GM23338 (cell line): ENCODE data around the gene PLEKHG4B. TPM values are rescaled to one million over a fixed set of nuclear protein-coding genes. Genes with fewer than 3 reads are reported as not detected.

ENCODE experiments used
- ATAC-seq: fragments of 200-7000 bp; cut with Tn5 transposase; 3 replicates; pipeline ENCODE4 v1.9.1; 2020
- DNase-seq: peaks from one replicate; pipeline ENCODE4 v3.0.0-alpha.2; 2015; ENCODE audit warnings: low spot score
- H2AFZ ChIP-seq: fragments of 200-600 bp; sonication (generic); 2 replicates; pipeline ENCODE4 v1.8.0; 2016; ENCODE audit warnings: antibody characterized with exemption, mild to moderate bottlenecking, moderate library complexity
- H3F3A ChIP-seq: fragments of 200-600 bp; sonication (generic); replicated peaks from 2 replicates; pipeline ENCODE4 v1.8.0; 2017; ENCODE audit warnings: antibody characterized with exemption, mixed run types, low read depth
- H3K27ac ChIP-seq: fragments of 200-600 bp; sonication (generic); 2 replicates; pipeline ENCODE4 v1.6.1; 2016; ENCODE audit warnings: low read depth
- H3K27me3 ChIP-seq: fragments of 200-600 bp; sonication (generic); 2 replicates; pipeline ENCODE4 v1.8.0; 2016; ENCODE audit warnings: mild to moderate bottlenecking, mixed run types, moderate library complexity; ENCODE audit not compliant: insufficient read depth
- H3K36me3 ChIP-seq: fragments of 200-600 bp; sonication (generic); 2 replicates; pipeline ENCODE4 v1.8.0; 2016; ENCODE audit warnings: mild to moderate bottlenecking; ENCODE audit not compliant: insufficient read depth
- H3K4me1 ChIP-seq: fragments of 200-600 bp; sonication (generic); 2 replicates; pipeline ENCODE4 v1.8.0; 2016; ENCODE audit warnings: mild to moderate bottlenecking, moderate library complexity; ENCODE audit not compliant: insufficient read depth
- H3K4me2 ChIP-seq: fragments of 200-600 bp; sonication (generic); 2 replicates; pipeline ENCODE4 v1.7.1; 2017; ENCODE audit warnings: mixed run types
- H3K4me3 ChIP-seq: fragments of 200-600 bp; sonication (generic); 2 replicates; pipeline ENCODE4 v1.6.1; 2016; ENCODE audit warnings: mixed run types
- H3K79me2 ChIP-seq: fragments of 200-600 bp; sonication (generic); replicated peaks from 2 replicates; pipeline ENCODE4 v1.8.0; 2017; ENCODE audit warnings: mild to moderate bottlenecking; ENCODE audit not compliant: insufficient read depth
- H3K9me2 ChIP-seq: fragments of 200-600 bp; sonication (generic); 2 replicates; pipeline ENCODE4 v1.8.0; 2017; ENCODE audit not compliant: insufficient read depth
- H4K20me1 ChIP-seq: fragments of 200-600 bp; sonication (generic); replicated peaks from 2 replicates; pipeline ENCODE4 v1.8.0; 2017; ENCODE audit warnings: mild to moderate bottlenecking; ENCODE audit not compliant: insufficient read depth
- H3K27ac Mint-ChIP-seq: 2 replicates; pipeline ENCODE4 v1.8.0; 2020; ENCODE audit warnings: inconsistent platforms, mild to moderate bottlenecking, moderate library complexity, mixed read lengths
- H3K27me3 Mint-ChIP-seq: 3 replicates; pipeline ENCODE4 v1.8.0; 2022; ENCODE audit warnings: low read depth, mild to moderate bottlenecking, moderate library complexity, mixed read lengths, inconsistent platforms; ENCODE audit not compliant: insufficient read depth, poor library complexity
- H3K36me3 Mint-ChIP-seq: 3 replicates; pipeline ENCODE4 v1.8.0; 2021; ENCODE audit warnings: low read depth, mild to moderate bottlenecking, inconsistent platforms, moderate library complexity, mixed read lengths
- H3K4me1 Mint-ChIP-seq: 3 replicates; pipeline ENCODE4 v1.8.0; 2020; ENCODE audit warnings: mild to moderate bottlenecking, inconsistent platforms, mixed read lengths
- H3K4me3 Mint-ChIP-seq: 3 replicates; pipeline ENCODE4 v1.8.0; 2021; ENCODE audit warnings: moderate library complexity, mild to moderate bottlenecking, inconsistent platforms, mixed read lengths
- H3K9me3 Mint-ChIP-seq: 3 replicates; pipeline ENCODE4 v1.8.0; 2020; ENCODE audit warnings: moderate library complexity, mild to moderate bottlenecking, inconsistent platforms, mixed read lengths
- EZH2 ChIP-seq: fragments of 200-600 bp; sonication (generic); IDR thresholded peaks from one replicate; pipeline ENCODE4 v1.8.0; 2017; ENCODE audit warnings: antibody characterized with exemption, mild to moderate bottlenecking, low read depth; ENCODE audit not compliant: unreplicated experiment
- JUNB ChIP-seq: IDR thresholded peaks from one replicate; pipeline ENCODE4 v1.6.1; 2016; ENCODE audit warnings: antibody characterized with exemption; ENCODE audit not compliant: unreplicated experiment
- POLR2AphosphoS5 ChIP-seq: IDR thresholded peaks from 2 replicates; pipeline ENCODE4 v1.6.1; 2016; ENCODE audit warnings: antibody characterized with exemption, low read depth
- ZNF114 ChIP-seq: fragments of 250-450 bp; sonication (Bioruptor Pico); IDR thresholded peaks from 2 replicates; pipeline ENCODE4 v1.5.0; 2020; ENCODE audit warnings: mild to moderate bottlenecking, moderate library complexity
- polyA plus RNA-seq: library from polyadenylated mRNA; unstranded; fragments of >200 nt; fragmentation: Nextera tagmentation; extraction: Ambion mirVana; gene quantifications from 2 replicates; pipeline ENCODE4 v1.2.1, GENCODE V29; 2016
- total RNA-seq: library from RNA; depleted of rRNA; stranded (reverse); fragments of >200 nt; shearing (Covaris generic); gene quantifications from 2 replicates; pipeline ENCODE4 v1.2.3, GENCODE V29; 2014
- TF ChIP-seq, protein P1 (sequence below): IDR thresholded peaks from one replicate; pipeline ENCODE4 v1.6.1; 2018; ENCODE audit warnings: antibody characterized with exemption; ENCODE audit not compliant: unreplicated experiment
- TF ChIP-seq, protein P2 (sequence below): fragments of 250-450 bp; sonication (Bioruptor Pico); IDR thresholded peaks from 2 replicates; pipeline ENCODE4 v1.5.0; 2020; ENCODE audit warnings: mild to moderate bottlenecking, moderate library complexity

PLEKHG4B gene
- total and polyA plus RNA-seq, 2 experiments from 2014 or later, result 33.5 to 54.8 TPM

DNA sequence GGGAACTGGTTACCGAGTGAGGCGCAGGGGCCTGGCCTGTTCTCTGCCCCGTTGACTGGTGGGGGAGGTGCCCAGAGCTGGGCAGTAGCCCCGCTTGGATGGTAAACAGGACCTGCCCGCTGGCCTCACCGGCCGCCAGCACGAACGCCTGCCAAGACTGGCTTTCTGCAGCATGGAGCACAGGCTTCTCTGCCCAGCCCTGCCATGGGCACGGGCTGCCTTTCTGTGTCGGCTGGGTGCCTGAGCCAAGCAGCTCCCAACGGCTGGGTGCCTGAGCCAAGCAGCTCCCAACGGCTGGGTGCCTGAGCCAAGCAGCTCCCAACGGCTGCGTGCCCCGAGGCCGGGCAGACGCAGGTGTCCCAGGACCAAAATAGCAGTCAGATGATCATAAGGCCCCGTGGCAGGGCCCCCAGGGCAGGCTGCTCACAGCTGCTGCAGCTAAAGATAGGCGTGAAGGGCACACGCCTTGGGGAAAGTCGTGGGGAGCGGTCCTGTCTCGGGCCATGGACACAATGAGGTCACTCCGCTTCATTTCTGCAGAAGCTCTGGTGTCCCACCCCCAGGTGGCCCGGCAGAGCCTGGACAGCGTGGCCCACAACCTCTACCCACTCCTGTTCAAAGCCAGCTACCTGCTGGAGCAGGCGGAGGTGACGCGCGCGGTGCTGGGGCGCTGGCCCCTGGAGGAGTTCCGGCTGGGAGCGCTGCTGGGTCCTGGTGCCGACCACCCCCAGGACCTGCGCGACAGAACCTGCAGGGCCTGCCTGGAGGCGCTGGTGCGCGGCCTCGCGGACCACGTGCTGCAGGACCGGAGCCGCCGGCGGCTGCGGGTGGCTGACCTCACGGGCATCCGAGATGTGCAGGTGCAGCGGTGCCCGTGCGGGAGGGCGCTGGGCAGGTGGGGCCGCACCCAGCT, 99.3 kb downstream of the PLEKHG4B start, which contains the start of gene LRRC14B:
TSS of gene LRRC14B (plus strand) at position 460 of the 913 bp plus-strand sequence. CDS start at position 504, 44 bp downstream.
- peaks cover 16% of the 10 kb centered on the region; the same call in 2 of the 3 replicates for H3K4me1 Mint-ChIP-seq
- Histone ChIP-seq H4K20me1 (no peaks in the 10 kb centered on the region), H2AFZ (no peak within 1 kb of the TSS), H3K4me2 (no peak within 1 kb of the TSS), H3F3A (0 out of 2 replicates have a peak, but pooled peaks cover 2% of the 10 kb centered on the region), H3K9me2 (no peaks in the 10 kb centered on the region), H3K4me3 (no peak within 1 kb of the TSS), H3K27me3 (no peaks in the 10 kb centered on the region), H3K79me2 (no peaks in the 10 kb centered on the region), H3K27ac (no peak within 1 kb of the TSS), H3K36me3 (no peaks in the 10 kb centered on the region), H3K4me1 (no peaks in the 10 kb centered on the region; the same call in 1 of the 2 replicates)
- no peak within 1 kb of the TSS for H3K4me3 Mint-ChIP-seq
- H3K27me3 Mint-ChIP-seq, result peaks cover 14% of the 10 kb centered on the region
- ATAC-seq (peak; percentile 8), DNase-seq (no peak)
- H3K27ac Mint-ChIP-seq, result no peak within 1 kb of the TSS
- H3K36me3 Mint-ChIP-seq, result no peaks in the 10 kb centered on the region
- H3K9me3 Mint-ChIP-seq, result no peaks in the 10 kb centered on the region
- no peak for TF ChIP-seq POLR2AphosphoS5

DNA sequence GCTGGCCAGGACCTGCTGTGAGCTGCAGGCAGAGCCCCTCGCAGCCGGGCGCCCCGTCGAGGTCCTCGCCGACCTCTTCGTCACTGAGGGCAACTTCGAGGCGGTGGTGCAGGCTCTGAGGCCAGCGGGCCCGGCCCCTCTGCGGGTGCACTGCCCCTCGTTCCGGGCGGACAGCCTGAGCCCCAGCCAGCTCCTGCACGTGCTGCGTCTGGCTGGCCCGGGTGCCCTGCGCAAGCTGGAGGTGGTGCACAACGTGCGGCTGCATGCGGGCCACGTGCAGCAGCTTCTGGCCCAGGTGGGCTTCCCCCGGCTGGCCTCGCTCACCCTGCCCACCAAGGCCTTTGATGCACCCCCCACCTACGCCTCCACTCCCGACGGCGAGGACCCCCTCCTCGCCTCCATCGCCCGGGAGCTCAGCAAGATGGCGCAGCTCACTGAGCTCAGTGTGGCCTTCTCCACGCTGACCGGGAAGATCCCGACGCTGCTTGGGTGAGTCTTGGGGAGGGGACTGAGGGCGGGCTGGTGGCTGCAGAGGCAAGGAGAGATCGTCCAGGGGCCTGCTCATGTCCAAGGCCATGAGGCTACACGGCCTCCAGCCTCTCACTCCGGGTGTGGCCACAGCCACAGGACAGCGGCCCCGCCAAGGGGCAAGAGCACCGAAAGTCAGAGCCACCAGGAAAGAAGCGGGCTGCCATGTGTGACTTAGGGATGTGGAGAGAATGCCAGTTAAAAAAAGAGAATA, 100.2 kb downstream of the PLEKHG4B start:
- Histone ChIP-seq H3K4me1 (no peaks in the 10 kb centered on the region; the same call in 1 of the 2 replicates), H3K4me3 (no peak overlapping the region), H2AFZ (no peak overlapping the region), H3K9me2 (no peaks in the 10 kb centered on the region), H3K27me3 (no peaks in the 10 kb centered on the region), H4K20me1 (no peaks in the 10 kb centered on the region), H3K79me2 (no peaks in the 10 kb centered on the region), H3F3A (0 out of 2 replicates have a peak, but pooled peaks cover 2% of the 10 kb centered on the region), H3K4me2 (no peak overlapping the region), H3K27ac (no peak overlapping the region), H3K36me3 (no peaks in the 10 kb centered on the region)
- peaks cover 14% of the 10 kb centered on the region for H3K27me3 Mint-ChIP-seq
- no peak for DNase-seq
- H3K27ac Mint-ChIP-seq, result no peak overlapping the region
- H3K4me3 Mint-ChIP-seq, result no peak overlapping the region
- H3K9me3 Mint-ChIP-seq, result no peaks in the 10 kb centered on the region
- H3K36me3 Mint-ChIP-seq, result no peaks in the 10 kb centered on the region
- ATAC-seq, result no peak
- peaks cover 16% of the 10 kb centered on the region; the same call in 2 of the 3 replicates for H3K4me1 Mint-ChIP-seq
- TF ChIP-seq, protein P1, sequence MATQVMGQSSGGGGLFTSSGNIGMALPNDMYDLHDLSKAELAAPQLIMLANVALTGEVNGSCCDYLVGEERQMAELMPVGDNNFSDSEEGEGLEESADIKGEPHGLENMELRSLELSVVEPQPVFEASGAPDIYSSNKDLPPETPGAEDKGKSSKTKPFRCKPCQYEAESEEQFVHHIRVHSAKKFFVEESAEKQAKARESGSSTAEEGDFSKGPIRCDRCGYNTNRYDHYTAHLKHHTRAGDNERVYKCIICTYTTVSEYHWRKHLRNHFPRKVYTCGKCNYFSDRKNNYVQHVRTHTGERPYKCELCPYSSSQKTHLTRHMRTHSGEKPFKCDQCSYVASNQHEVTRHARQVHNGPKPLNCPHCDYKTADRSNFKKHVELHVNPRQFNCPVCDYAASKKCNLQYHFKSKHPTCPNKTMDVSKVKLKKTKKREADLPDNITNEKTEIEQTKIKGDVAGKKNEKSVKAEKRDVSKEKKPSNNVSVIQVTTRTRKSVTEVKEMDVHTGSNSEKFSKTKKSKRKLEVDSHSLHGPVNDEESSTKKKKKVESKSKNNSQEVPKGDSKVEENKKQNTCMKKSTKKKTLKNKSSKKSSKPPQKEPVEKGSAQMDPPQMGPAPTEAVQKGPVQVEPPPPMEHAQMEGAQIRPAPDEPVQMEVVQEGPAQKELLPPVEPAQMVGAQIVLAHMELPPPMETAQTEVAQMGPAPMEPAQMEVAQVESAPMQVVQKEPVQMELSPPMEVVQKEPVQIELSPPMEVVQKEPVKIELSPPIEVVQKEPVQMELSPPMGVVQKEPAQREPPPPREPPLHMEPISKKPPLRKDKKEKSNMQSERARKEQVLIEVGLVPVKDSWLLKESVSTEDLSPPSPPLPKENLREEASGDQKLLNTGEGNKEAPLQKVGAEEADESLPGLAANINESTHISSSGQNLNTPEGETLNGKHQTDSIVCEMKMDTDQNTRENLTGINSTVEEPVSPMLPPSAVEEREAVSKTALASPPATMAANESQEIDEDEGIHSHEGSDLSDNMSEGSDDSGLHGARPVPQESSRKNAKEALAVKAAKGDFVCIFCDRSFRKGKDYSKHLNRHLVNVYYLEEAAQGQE, result no peak
- TF ChIP-seq, protein P2, sequence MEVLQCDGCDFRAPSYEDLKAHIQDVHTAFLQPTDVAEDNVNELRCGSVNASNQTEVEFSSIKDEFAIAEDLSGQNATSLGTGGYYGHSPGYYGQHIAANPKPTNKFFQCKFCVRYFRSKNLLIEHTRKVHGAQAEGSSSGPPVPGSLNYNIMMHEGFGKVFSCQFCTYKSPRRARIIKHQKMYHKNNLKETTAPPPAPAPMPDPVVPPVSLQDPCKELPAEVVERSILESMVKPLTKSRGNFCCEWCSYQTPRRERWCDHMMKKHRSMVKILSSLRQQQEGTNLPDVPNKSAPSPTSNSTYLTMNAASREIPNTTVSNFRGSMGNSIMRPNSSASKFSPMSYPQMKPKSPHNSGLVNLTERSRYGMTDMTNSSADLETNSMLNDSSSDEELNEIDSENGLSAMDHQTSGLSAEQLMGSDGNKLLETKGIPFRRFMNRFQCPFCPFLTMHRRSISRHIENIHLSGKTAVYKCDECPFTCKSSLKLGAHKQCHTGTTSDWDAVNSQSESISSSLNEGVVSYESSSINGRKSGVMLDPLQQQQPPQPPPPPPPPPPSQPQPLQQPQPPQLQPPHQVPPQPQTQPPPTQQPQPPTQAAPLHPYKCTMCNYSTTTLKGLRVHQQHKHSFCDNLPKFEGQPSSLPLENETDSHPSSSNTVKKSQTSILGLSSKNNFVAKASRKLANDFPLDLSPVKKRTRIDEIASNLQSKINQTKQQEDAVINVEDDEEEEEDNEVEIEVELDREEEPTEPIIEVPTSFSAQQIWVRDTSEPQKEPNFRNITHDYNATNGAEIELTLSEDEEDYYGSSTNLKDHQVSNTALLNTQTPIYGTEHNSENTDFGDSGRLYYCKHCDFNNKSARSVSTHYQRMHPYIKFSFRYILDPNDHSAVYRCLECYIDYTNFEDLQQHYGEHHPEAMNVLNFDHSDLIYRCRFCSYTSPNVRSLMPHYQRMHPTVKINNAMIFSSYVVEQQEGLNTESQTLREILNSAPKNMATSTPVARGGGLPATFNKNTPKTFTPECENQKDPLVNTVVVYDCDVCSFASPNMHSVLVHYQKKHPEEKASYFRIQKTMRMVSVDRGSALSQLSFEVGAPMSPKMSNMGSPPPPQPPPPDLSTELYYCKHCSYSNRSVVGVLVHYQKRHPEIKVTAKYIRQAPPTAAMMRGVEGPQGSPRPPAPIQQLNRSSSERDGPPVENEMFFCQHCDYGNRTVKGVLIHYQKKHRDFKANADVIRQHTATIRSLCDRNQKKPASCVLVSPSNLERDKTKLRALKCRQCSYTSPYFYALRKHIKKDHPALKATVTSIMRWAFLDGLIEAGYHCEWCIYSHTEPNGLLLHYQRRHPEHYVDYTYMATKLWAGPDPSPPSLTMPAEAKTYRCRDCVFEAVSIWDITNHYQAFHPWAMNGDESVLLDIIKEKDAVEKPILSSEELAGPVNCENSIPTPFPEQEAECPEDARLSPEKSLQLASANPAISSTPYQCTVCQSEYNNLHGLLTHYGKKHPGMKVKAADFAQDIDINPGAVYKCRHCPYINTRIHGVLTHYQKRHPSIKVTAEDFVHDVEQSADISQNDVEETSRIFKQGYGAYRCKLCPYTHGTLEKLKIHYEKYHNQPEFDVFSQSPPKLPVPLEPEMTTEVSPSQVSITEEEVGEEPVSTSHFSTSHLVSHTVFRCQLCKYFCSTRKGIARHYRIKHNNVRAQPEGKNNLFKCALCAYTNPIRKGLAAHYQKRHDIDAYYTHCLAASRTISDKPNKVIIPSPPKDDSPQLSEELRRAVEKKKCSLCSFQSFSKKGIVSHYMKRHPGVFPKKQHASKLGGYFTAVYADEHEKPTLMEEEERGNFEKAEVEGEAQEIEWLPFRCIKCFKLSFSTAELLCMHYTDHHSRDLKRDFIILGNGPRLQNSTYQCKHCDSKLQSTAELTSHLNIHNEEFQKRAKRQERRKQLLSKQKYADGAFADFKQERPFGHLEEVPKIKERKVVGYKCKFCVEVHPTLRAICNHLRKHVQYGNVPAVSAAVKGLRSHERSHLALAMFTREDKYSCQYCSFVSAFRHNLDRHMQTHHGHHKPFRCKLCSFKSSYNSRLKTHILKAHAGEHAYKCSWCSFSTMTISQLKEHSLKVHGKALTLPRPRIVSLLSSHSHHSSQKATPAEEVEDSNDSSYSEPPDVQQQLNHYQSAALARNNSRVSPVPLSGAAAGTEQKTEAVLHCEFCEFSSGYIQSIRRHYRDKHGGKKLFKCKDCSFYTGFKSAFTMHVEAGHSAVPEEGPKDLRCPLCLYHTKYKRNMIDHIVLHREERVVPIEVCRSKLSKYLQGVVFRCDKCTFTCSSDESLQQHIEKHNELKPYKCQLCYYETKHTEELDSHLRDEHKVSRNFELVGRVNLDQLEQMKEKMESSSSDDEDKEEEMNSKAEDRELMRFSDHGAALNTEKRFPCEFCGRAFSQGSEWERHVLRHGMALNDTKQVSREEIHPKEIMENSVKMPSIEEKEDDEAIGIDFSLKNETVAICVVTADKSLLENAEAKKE (CRISPR knock-in tag), result no peak
- TF ChIP-seq POLR2AphosphoS5, result no peak
- no peak for TF ChIP-seq EZH2
- no peak for TF ChIP-seq ZNF114 (CRISPR knock-in tag)
- TF ChIP-seq JUNB, result no peak
